Mesenchymal stem cell (in vitro differentiated cells and primary cell): ENCODE data around the gene C9orf50.
A peak's percentile ranks its signal among the peaks of the same experiment; 100 is the strongest.

ENCODE experiments used
- DNase-seq: peaks from one replicate; pipeline ENCODE4 v3.0.0-alpha.2; 2013
- H2AFZ ChIP-seq: one replicate; pipeline ENCODE4 v1.6.1; 2013; ENCODE audit warnings: low read depth, mild to moderate bottlenecking, control low read depth, inconsistent platforms, low read length, moderate library complexity
- H2AK5ac ChIP-seq: 2 replicates; pipeline ENCODE4 v1.6.1; 2013; ENCODE audit warnings: low read length, moderate library complexity, mild to moderate bottlenecking, inconsistent platforms; ENCODE audit not compliant: severe bottlenecking
- H2BK120ac ChIP-seq: one replicate; pipeline ENCODE4 v1.6.1; 2013; ENCODE audit warnings: low read depth, mild to moderate bottlenecking, inconsistent platforms, low read length, moderate library complexity
- H2BK12ac ChIP-seq, 2 experiments: one replicate each; pipeline ENCODE4 v1.6.1; 2013; ENCODE audit warnings: inconsistent platforms in 2 of 2, low read length in 2 of 2, mild to moderate bottlenecking in 2 of 2, moderate library complexity in 2 of 2, control low read depth in 1 of 2
- H2BK15ac ChIP-seq: one replicate; pipeline ENCODE4 v1.6.1; 2013; ENCODE audit warnings: mild to moderate bottlenecking, low read depth, inconsistent platforms; ENCODE audit not compliant: poor library complexity, severe bottlenecking
- H2BK5ac ChIP-seq: 2 replicates; pipeline ENCODE4 v1.6.1; 2013; ENCODE audit warnings: low read depth, mild to moderate bottlenecking, low read length, control low read depth, inconsistent platforms; ENCODE audit not compliant: poor library complexity, severe bottlenecking
- H3K14ac ChIP-seq, 2 experiments: one replicate each; pipeline ENCODE4 v1.6.1; 2013; ENCODE audit warnings: inconsistent platforms in 2 of 2, low read length in 2 of 2, control low read depth in 1 of 2, mild to moderate bottlenecking in 1 of 2, moderate library complexity in 1 of 2
- H3K18ac ChIP-seq, 2 experiments: one replicate each; pipeline ENCODE4 v1.6.1; 2013; ENCODE audit warnings: inconsistent platforms in 2 of 2, low read length in 2 of 2, control low read depth in 1 of 2, low read depth in 1 of 2, mild to moderate bottlenecking in 1 of 2
- H3K23ac ChIP-seq, 2 experiments: one replicate each; pipeline ENCODE4 v1.6.1; 2013; ENCODE audit warnings: inconsistent platforms in 2 of 2, low read length in 2 of 2, mild to moderate bottlenecking in 2 of 2, moderate library complexity in 2 of 2, control low read depth in 1 of 2
- H3K27ac ChIP-seq: 2 replicates; pipeline ENCODE4 v1.5.1; 2013; ENCODE audit warnings: mild to moderate bottlenecking, moderate library complexity, low read length, control low read depth, inconsistent platforms; ENCODE audit not compliant: poor library complexity, severe bottlenecking
- H3K27me3 ChIP-seq, 2 experiments: 2 replicates each; pipeline versions ENCODE4 v1.6.1 to v1.7.0; 2013; ENCODE audit warnings: low read length in 2 of 2, mild to moderate bottlenecking in 2 of 2, moderate library complexity in 2 of 2, control low read depth in 1 of 2, inconsistent platforms in 1 of 2; ENCODE audit not compliant: control insufficient read depth in 1 of 2, insufficient read depth in 1 of 2
- H3K36me3 ChIP-seq, 2 experiments: 2 replicates each; pipeline versions ENCODE4 v1.6.1 to v1.7.0; 2013; ENCODE audit warnings: low read length in 2 of 2, control low read depth in 1 of 2, inconsistent platforms in 1 of 2, low read depth in 1 of 2, mild to moderate bottlenecking in 1 of 2; ENCODE audit not compliant: insufficient read depth in 2 of 2, control insufficient read depth in 1 of 2
- H3K4ac ChIP-seq, 2 experiments: one replicate each; pipeline ENCODE4 v1.6.1; 2013; ENCODE audit warnings: inconsistent platforms in 2 of 2, low read length in 2 of 2, mild to moderate bottlenecking in 2 of 2, moderate library complexity in 2 of 2, control low read depth in 1 of 2, low read depth in 1 of 2
- H3K4me1 ChIP-seq: 2 replicates; pipeline ENCODE4 v1.6.1; 2013; ENCODE audit warnings: low read depth, low read length, control low read depth; ENCODE audit not compliant: control insufficient read depth, insufficient read depth
- H3K4me2 ChIP-seq: 2 replicates; pipeline ENCODE4 v1.6.1; 2013; ENCODE audit warnings: low read length, mild to moderate bottlenecking, inconsistent platforms; ENCODE audit not compliant: poor library complexity, severe bottlenecking
- H3K4me3 ChIP-seq, 2 experiments: 2 replicates each; pipeline versions ENCODE4 v1.5.1 to v1.7.0; 2013; ENCODE audit warnings: low read length in 2 of 2, mild to moderate bottlenecking in 2 of 2, control low read depth in 1 of 2, low read depth in 1 of 2; ENCODE audit not compliant: insufficient read depth in 1 of 2
- H3K79me1 ChIP-seq: replicated peaks from 2 replicates; pipeline ENCODE4 v1.6.1; 2013; ENCODE audit warnings: mild to moderate bottlenecking, control low read depth, low read length, inconsistent platforms; ENCODE audit not compliant: poor library complexity, severe bottlenecking
- H3K9ac ChIP-seq: 2 replicates; pipeline ENCODE4 v1.7.0; 2013; ENCODE audit warnings: mild to moderate bottlenecking, low read length, moderate library complexity
- H3K9me3 ChIP-seq: 2 replicates; pipeline ENCODE4 v1.7.0; 2013; ENCODE audit warnings: mild to moderate bottlenecking, low read length; ENCODE audit not compliant: control insufficient read depth
- H4K8ac ChIP-seq: one replicate; pipeline ENCODE4 v1.6.1; 2013; ENCODE audit warnings: inconsistent platforms, mild to moderate bottlenecking, low read length, moderate library complexity
- H4K91ac ChIP-seq: one replicate; pipeline ENCODE4 v1.6.1; 2013; ENCODE audit warnings: mild to moderate bottlenecking, low read length, inconsistent platforms
- WGBS: methylation state at CpG from one replicate; pipeline ENCODE4 v1.1.7; 2013; ENCODE audit warnings: mixed read lengths; 5-methylcytosine and 5-hydroxymethylcytosine counted together

Gene C9orf50

GRCh38 chr9:129627556-129628440, 6.9 kb upstream of the C9orf50 start:
- H3K4ac ChIP-seq, result peak overlapping the region in 1 of 2 experiments; percentile 56
- WGBS, result 68% methylated on average over 12 of the region's 12 CpGs
- peaks cover 10 to 22% of the 10 kb centered on the region in 2 experiments for H3K36me3 ChIP-seq

GRCh38 chr9:129626625-129627284, 5.9 kb upstream of the C9orf50 start:
- H3K9ac ChIP-seq, result peak overlapping the region; percentile 94
- no peaks in the 10 kb centered on the region for H3K27me3 ChIP-seq
- peak overlapping the region; percentile 82 to 86 for H3K4me3 ChIP-seq
- no peak overlapping the region for H3K23ac ChIP-seq
- H3K9me3 ChIP-seq, result no peaks in the 10 kb centered on the region
- peaks cover 1% of the 10 kb centered on the region for H3K79me1 ChIP-seq
- peak overlapping the region; percentile 39 to 81 for H3K4ac ChIP-seq
- peaks cover 36% of the 10 kb centered on the region for H3K4me1 ChIP-seq
- peaks cover 7 to 14% of the 10 kb centered on the region in 2 experiments for H3K36me3 ChIP-seq
- H3K27ac ChIP-seq, result peak overlapping the region; percentile 83
- peak overlapping the region; percentile 92 for H4K91ac ChIP-seq
- H2AFZ ChIP-seq, result no peak overlapping the region
- peak; percentile 85 for DNase-seq
- peak overlapping the region; percentile 66 for H4K8ac ChIP-seq
- no peak overlapping the region for H2BK12ac ChIP-seq
- peak overlapping the region; percentile 91 to 97 for H3K18ac ChIP-seq
- no peak overlapping the region for H2BK120ac ChIP-seq
- WGBS, result 2% methylated on average over 20 of the region's 20 CpGs
- H2AK5ac ChIP-seq, result peak overlapping the region; percentile 33
- H3K4me2 ChIP-seq, result peak overlapping the region; percentile 91
- peak overlapping the region; percentile 10 for H2BK5ac ChIP-seq
- H2BK15ac ChIP-seq, result no peak overlapping the region
- peak overlapping the region in 1 of 2 experiments; percentile 14 for H3K14ac ChIP-seq

More at GRCh38 chr9:129627556-129628440, 6.9 kb upstream of the C9orf50 start:
- Histone ChIP-seq H2AFZ (no peak overlapping the region), H2BK12ac (no peak overlapping the region), H2BK120ac (no peak overlapping the region), H3K14ac (peak overlapping the region in 1 of 2 experiments; percentile 26), H4K8ac (no peak overlapping the region), H3K23ac (no peak overlapping the region), H2AK5ac (peak overlapping the region; percentile 40), H3K79me1 (peaks cover 1% of the 10 kb centered on the region), H2BK5ac (no peak overlapping the region), H3K18ac (no peak overlapping the region), H4K91ac (no peak overlapping the region), H2BK15ac (no peak overlapping the region), H3K4me3 (peak overlapping the region in 1 of 2 experiments; percentile 82), H3K27ac (peak overlapping the region; percentile 83), H3K9ac (peak overlapping the region; percentile 94), H3K4me1 (peaks cover 46% of the 10 kb centered on the region), H3K27me3 (no peaks in the 10 kb centered on the region), H3K9me3 (no peaks in the 10 kb centered on the region), H3K4me2 (peak overlapping the region; percentile 91)
- peak; percentile 18 for DNase-seq

- no peak within 1 kb of the TSS for H3K23ac ChIP-seq
- peak within 1 kb of the TSS; percentile 86 for H4K8ac ChIP-seq
- H3K36me3 ChIP-seq, result peaks cover 7 to 11% of the 10 kb centered on the region in 2 experiments
- peak within 1 kb of the TSS; percentile 54 for H2AFZ ChIP-seq
- no peaks in the 10 kb centered on the region for H3K27me3 ChIP-seq
- H2BK120ac ChIP-seq, result peak within 1 kb of the TSS; percentile 96
- H3K4me1 ChIP-seq, result peaks cover 30% of the 10 kb centered on the region
- peak within 1 kb of the TSS; percentile 91 to 97 for H3K18ac ChIP-seq
- H2BK15ac ChIP-seq, result peak within 1 kb of the TSS; percentile 99
- peak within 1 kb of the TSS; percentile 91 for H3K4me2 ChIP-seq
- H3K14ac ChIP-seq, result peak within 1 kb of the TSS; percentile 14 to 80
- peak within 1 kb of the TSS; percentile 81 to 93 for H3K4ac ChIP-seq
- peak within 1 kb of the TSS; percentile 11 to 37 for H2BK12ac ChIP-seq
- H2AK5ac ChIP-seq, result peak within 1 kb of the TSS; percentile 33
- peak within 1 kb of the TSS; percentile 83 for H3K27ac ChIP-seq
- H2BK5ac ChIP-seq, result peak within 1 kb of the TSS; percentile 84
- peak within 1 kb of the TSS; percentile 82 to 86 for H3K4me3 ChIP-seq
- peak within 1 kb of the TSS; percentile 94 for H3K9ac ChIP-seq
- peak; percentile 87 for DNase-seq
- 0% methylated on average over 25 of the region's 55 CpGs for WGBS
- peak within 1 kb of the TSS; percentile 92 for H4K91ac ChIP-seq
- peaks cover 1% of the 10 kb centered on the region for H3K79me1 ChIP-seq
- no peaks in the 10 kb centered on the region for H3K9me3 ChIP-seq
Measured at GRCh38 chr9:129626079-129626624, 5.3 kb upstream of the C9orf50 start, which contains the start of gene NTMT1. Gene NTMT1, plus strand, starts transcription at chr9:129626163. Its CDS starts 6,541 bp downstream, at chr9:129632704.
